COLO668 (cell line): ENCODE measurements around the gene PEX11A.
"Not testable (repeated sequence)": the region's sequence is repeated elsewhere in the genome, so short reads cannot be mapped to it uniquely, and the experiment has no call there.

ENCODE experiments used
- DNase-seq: peaks from one replicate; lab custom pipeline; 2025; ENCODE audit not compliant: unreplicated experiment; lab: John Stamatoyannopoulos, UW

PEX11A gene

GRCh38 chr15:89690276-89691218 is at the start of gene PEX11A, which contains the start of gene WDR93:
PEX11A (minus strand) TSS chr15:89690754; CDS start chr15:89690632, 122 bp downstream.
WDR93 (plus strand) TSS chr15:89690811; CDS start chr15:89701747, 10,936 bp downstream.
- peak; percentile 87 for DNase-seq

GRCh38 chr15:89740137-89740536 is 49.6 kb upstream of the PEX11A start:
- DNase-seq = peak; percentile 49

- DNase-seq = no peak
Observed at GRCh38 chr15:89735773-89736172, 45.2 kb upstream of the PEX11A start.

GRCh38 chr15:89732451-89733172 is 42.1 kb upstream of the PEX11A start:
- no peak for DNase-seq

GRCh38 chr15:89731275-89731674 is 40.7 kb upstream of the PEX11A start:
- no peak for DNase-seq

GRCh38 chr15:89728254-89728653 is 37.7 kb upstream of the PEX11A start:
- no peak for DNase-seq

- DNase-seq = no peak
Observed at GRCh38 chr15:89725064-89725463, 34.5 kb upstream of the PEX11A start.

GRCh38 chr15:89724621-89725020 is 34.1 kb upstream of the PEX11A start:
- DNase-seq = no peak

- DNase-seq = no peak
Observed at GRCh38 chr15:89723031-89723430, 32.5 kb upstream of the PEX11A start.

- DNase-seq = no peak
Observed at GRCh38 chr15:89714775-89715174, 24.2 kb upstream of the PEX11A start.

- no peak for DNase-seq
Observed at GRCh38 chr15:89707577-89707976, 17.0 kb upstream of the PEX11A start.

- no peak for DNase-seq
Observed at GRCh38 chr15:89704411-89704810, 13.9 kb upstream of the PEX11A start.

GRCh38 chr15:89695198-89695597 is 4.6 kb upstream of the PEX11A start:
- no peak for DNase-seq

- no peak for DNase-seq
Observed at GRCh38 chr15:89693696-89694095, 3.1 kb upstream of the PEX11A start.

- DNase-seq = no peak
Observed at GRCh38 chr15:89693091-89693490, 2.5 kb upstream of the PEX11A start.

GRCh38 chr15:89689930-89690275 is 651 bp downstream of the PEX11A start:
- DNase-seq = not testable (repeated sequence)

GRCh38 chr15:89686522-89686921 is 4.0 kb downstream of the PEX11A start:
- no peak for DNase-seq

GRCh38 chr15:89685995-89686394 is 4.6 kb downstream of the PEX11A start:
- no peak for DNase-seq

GRCh38 chr15:89681146-89681545 is 9.4 kb downstream of the PEX11A start:
- no peak for DNase-seq

- no peak for DNase-seq
Observed at GRCh38 chr15:89680282-89680873, 10.2 kb downstream of the PEX11A start.

GRCh38 chr15:89679212-89679611 is 11.3 kb downstream of the PEX11A start, which contains the start of gene PLIN1:
PLIN1 (minus strand) TSS chr15:89679367; CDS start chr15:89677489, 1,878 bp downstream.
- no peak for DNase-seq
